ENCODE measurements around the gene PGM3.
A peak's percentile ranks its signal among the peaks of the same experiment; 100 is the strongest.
"Not testable (repeated sequence)": the region's sequence is repeated elsewhere in the genome, so short reads cannot be mapped to it uniquely, and the experiment has no call there.

PGM3 gene
- 30.1 to 43.4 (median 41.7) reads per million in 3 experiments for total RNA-seq

DNA sequence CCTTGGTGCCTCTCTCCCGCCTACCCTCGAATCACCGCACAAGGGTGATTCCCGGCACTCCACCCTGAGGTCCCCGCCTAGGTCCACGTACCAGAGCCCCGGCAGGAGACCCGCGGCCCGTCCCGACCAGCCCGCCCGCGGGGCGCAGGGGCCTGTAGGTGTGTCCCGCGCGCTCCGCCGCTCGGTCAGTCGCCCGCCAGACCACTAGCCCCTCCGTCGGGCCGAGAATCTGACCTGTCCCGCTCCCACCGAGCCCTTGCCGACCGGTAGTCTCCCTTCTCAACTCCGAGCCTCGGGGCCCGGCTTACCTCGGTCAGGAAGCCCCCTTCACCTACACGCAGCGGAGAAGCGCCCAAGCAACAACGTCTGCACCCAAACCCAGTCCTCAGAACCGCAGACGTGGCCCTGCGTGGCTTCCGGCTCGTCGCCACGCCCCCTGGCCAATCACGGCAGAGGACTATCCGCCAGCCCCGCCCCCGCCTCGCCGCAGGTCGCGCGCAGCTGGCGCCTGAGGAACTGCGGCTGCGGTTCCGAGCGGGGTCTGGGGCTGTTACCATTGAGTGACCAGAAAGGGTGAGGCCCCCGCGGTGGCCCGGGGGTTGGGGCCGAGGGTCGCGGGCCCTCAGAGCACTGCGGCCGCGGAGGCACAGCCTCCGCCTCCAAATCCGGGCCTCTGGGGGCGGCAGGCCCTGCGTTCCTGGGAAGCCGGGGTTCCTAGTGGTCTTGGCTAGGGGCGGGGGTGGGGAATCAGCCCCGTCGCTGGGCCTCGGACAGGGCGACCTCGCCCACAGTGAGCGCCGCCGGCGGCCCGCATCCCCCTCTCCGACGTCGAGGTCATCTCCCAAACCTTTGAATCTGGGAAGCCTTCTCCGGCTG lies at the start of gene PGM3, which contains the start of gene RWDD2A:
PGM3 (minus strand) TSS at position 395 of the 876 bp plus-strand sequence. CDS start 2,253 bp downstream, outside the sequence.
RWDD2A (plus strand) TSS at position 487 of the 876 bp plus-strand sequence. CDS start 1,095 bp downstream, outside the sequence.
- DNase-seq = peak; percentile 87

- DNase-seq = no peak
These were observed 38.1 kb upstream of the PGM3 start for GRCh38 chr6:83231146-83231545.

DNA sequence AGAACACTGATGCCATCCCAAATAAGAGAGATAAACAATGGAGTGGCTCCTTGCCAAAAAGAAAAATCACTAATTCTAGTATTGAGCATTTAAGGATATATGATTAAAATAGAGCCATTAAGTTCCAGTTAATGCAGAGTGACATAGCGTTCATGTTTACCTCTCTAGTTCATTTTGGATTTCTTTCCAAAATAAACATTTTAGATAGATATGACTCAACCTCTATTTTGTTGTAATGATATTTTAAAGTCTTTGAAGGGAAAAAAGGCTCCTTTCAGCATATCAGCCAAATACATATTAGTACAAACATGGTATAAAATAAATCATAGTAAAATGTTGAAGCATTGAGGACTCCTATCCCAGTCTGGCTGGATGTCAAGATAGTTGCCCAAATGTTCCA lies 33.5 kb upstream of the PGM3 start:
- DNase-seq = no peak

- peak; percentile 9 for DNase-seq
These were observed 28.9 kb upstream of the PGM3 start for GRCh38 chr6:83221889-83222479.

GRCh38 chr6:83221276-83221675 lies 28.2 kb upstream of the PGM3 start:
- no peak for DNase-seq

GRCh38 chr6:83220121-83220520 lies 27.1 kb upstream of the PGM3 start:
- DNase-seq = no peak

DNA sequence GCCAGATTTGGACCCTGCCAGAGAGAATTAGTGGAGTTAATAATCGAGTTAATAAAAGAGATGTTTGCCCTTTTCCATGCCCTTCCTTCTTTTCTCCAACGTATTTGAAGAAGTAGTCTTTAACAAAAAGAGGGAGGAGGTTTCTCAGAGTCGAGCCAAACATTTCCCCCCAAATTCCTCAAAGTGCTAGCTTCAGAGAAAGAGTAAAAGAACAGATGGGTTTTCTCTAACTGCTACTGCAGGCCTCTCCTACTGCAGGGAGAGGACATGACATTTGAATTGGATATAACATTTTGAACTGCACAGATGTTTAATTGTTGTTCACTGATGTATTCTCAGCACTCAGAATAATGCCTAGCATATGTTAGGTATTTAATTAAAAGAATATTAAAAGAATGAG lies 25.6 kb upstream of the PGM3 start:
- no peak for DNase-seq

- no peak for DNase-seq
These were observed 23.7 kb upstream of the PGM3 start for GRCh38 chr6:83216806-83217205.

DNA sequence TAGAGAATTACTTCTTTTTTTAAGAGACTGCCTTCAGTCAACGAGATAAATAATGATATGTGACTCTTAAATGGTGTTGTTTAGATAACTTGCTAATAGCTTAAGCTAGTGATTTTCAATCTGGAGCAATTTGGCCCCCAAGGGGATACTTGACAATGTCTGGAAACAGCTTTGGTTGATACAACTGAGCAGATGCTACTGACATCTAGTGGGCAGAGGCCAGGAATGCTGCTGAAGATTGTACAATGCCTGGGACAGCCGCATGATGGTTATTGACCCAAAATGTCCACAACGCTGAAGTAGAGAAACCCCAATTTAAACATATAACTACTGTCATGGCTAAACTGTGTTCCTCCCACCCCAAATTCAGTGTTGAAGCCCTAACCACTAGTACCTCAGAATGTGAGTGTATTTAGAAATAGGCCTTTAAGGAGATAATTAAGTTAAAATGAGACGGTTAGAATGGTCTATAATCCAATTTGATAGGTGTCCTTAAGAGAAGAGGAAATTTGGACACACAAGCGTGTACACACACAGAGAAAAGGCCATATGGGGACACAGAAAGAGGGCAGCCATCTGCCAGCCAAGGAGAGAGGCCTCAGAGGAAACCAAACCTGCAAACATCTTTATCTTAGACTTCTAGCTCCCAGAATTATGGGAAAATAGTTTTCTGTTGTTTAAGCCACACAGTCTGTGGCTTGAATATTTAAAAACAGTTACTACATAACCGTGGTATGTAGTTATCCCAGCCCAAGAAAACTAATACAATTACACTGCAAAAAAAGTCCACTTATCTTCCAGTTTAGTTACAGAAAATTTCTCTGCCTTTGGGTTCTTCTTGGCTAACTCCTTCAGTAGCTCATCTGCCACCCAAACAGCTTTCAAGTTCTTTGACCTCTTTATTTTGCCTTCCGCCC lies 22.3 kb upstream of the PGM3 start:
- peak; percentile 37 for DNase-seq

DNA sequence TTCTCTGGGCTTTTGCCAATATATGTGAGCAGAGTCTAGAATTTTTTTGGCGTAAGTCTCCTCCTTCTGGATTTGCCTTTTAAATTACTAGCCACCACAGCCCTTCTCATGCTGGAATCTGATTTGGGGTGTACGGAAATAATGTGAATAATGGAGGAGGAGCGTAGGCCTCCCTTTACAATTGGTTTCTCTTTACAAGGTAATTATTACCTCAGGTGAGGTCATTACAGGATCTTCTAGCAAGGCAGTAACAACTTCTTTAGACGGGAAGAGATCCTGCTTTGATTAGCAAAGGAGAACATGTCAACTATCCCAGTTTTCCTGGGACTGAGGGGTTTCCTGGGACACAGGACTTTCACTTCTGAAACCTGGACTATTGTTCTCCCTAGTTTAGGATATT lies 9.0 kb upstream of the PGM3 start:
- DNase-seq = no peak

DNA sequence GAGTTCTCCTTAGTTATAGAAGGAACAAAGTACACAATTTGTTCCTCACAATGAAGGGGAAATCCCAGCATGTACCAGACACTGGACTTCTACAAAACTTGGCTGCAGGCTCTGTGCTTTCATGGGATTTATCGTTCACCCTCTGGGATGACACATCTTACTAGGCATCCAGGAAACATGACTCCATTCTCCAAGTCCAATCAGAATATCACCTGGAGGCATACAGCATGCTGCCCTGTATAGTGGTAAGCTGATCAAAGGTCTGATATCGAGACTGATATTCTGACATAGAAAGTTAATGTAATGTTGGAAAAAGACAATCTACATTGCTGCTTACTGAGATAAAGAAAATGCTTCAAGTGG lies 6.8 kb upstream of the PGM3 start:
- no peak for DNase-seq

GRCh38 chr6:83199173-83199862 lies 6.3 kb upstream of the PGM3 start:
- DNase-seq = no peak

- DNase-seq = no peak
These were observed 5.6 kb upstream of the PGM3 start for GRCh38 chr6:83198486-83199172.

DNA sequence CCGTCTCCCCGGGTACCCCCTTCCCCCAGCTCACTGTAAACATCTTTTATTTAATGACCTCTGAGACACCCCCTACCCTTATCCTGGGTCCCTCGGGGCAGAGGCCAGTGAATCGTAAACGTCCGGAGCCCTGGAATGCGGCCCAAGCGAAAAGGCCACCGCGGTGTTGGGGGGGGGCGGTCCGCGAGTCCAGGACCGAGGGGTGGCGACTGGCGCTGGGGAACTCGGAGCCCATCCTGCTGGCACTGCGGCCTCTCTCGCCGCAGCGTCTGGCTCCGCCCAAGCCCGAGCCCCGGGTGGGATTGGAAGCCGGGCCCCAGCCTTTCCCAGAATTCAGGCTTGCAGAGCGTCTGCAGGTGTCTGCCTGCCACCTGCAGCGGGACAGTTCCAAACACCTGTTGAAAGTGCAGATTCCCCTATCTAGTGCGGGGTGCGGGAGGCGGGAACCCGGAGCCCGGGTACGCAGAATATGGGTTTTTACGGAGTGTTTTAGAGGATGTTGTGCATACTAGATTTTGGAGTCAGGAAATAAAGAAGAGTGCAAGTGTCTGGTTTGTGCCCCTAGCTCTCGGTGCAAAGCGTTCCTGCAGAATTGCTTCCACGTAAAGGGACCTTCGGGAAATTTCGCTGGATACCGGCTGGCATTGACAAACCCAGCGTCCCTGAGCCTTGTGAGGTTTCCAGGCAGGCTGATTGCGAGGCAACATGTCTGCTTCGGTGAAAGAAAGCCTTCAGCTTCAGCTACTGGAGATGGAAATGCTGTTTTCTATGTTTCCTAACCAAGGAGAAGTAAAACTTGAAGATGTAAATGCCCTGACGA lies 892 bp upstream of the PGM3 start:
- peak; percentile 10 for DNase-seq

GRCh38 chr6:83192456-83192855 lies 609 bp downstream of the PGM3 start:
- no peak for DNase-seq

- DNase-seq = not testable (repeated sequence)
These were observed 1.1 kb downstream of the PGM3 start for GRCh38 chr6:83191974-83192373.

- DNase-seq = no peak
These were observed 2.4 kb downstream of the PGM3 start for GRCh38 chr6:83190626-83191025.

GRCh38 chr6:83188501-83188900 lies 4.6 kb downstream of the PGM3 start:
- DNase-seq = no peak

- DNase-seq = no peak
These were observed 8.0 kb downstream of the PGM3 start for GRCh38 chr6:83185096-83185495.

DNA sequence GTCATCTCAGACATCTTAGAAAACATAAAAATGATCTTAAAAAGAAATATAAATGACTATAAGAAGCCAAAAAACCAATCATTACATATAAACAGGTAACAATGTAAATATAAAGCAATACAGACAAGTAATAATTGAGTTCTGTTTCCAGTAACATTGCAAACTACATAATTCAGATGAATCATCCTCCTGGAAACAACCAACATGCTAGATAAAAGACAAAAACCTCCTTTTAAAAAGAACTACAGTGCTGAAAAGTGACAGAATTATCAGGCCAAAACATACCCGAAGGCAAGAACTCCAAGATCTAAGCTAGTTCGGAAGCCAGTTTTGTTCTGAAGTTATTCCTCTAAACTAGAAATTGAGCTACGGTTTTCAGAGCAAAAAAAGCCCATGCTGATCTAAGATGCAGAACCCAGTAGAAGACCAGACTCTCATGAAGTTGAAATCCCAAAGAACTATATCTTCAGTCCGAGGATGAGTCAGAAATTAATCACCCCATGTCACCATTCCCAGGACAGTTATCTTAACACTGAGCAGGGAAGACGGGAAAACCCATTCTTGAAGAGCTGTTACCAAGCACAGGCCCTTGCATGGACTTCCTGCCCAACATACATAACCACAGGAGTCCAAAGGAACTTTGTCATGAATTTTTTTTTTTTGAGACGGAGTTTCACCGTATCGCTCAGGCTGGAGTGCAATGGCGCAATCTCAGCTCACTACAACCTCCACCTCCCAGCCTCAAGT lies 9.8 kb downstream of the PGM3 start:
- DNase-seq = no peak
